B cell (primary cell): ENCODE data around the gene ISLR2. TPM values are rescaled to one million over a fixed set of nuclear protein-coding genes. Genes with fewer than 3 reads are reported as not detected.

ENCODE experiments used
- ATAC-seq: fragments of 200-7000 bp; cut with Tn5 transposase; one replicate; pipeline ENCODE4 v1.10.0; 2021; ENCODE audit warnings: low read depth, mild to moderate bottlenecking, moderate number of reproducible peaks, moderate library complexity
- CTCF ChIA-PET: fragments of 350-600 bp; sonication (Branson Sonifier 250); formaldehyde crosslinking; loops from one replicate; lab custom pipeline; 2021; ENCODE audit warnings: antibody characterized with exemption, inconsistent platforms; lab: Charles Lee
- POLR2A ChIA-PET: fragments of 350-600 bp; sonication (Branson Sonifier 250); formaldehyde crosslinking; loops from one replicate; lab custom pipeline; 2021; ENCODE audit warnings: antibody characterized with exemption; lab: Charles Lee
- DNase-seq: peaks from one replicate; pipeline ENCODE4 v3.0.0; 2013
- H2AFZ ChIP-seq: 2 replicates; pipeline ENCODE4 v1.6.1; 2012; ENCODE audit warnings: mild to moderate bottlenecking, low read depth, low read length; ENCODE audit not compliant: insufficient read depth, poor library complexity, severe bottlenecking
- H3K27ac ChIP-seq, 2 donors: 1 replicate in 1 of 2; 2 replicates in 1 of 2; pipeline ENCODE4 v1.5.1; 2012 to 2013; ENCODE audit warnings: low read length in 2 of 2, mild to moderate bottlenecking in 2 of 2, moderate library complexity in 1 of 2
- H3K27me3 ChIP-seq, 4 experiments: fragments of 200-600 bp in 1 of 4; sonication (generic) in 1 of 4; replicated peaks in 1 of 4; 1 replicate in 2 of 4; 2 replicates in 2 of 4; pipeline versions ENCODE4 v1.6.1 to v1.7.0; 2013 to 2016; ENCODE audit warnings: low read length in 3 of 4, mild to moderate bottlenecking in 2 of 4, mixed read lengths in 1 of 4, moderate library complexity in 1 of 4; ENCODE audit not compliant: insufficient read depth in 4 of 4, control insufficient read depth in 3 of 4; ENCODE audit errors: control extremely low read depth in 1 of 4
- H3K36me3 ChIP-seq, 2 experiments: replicated peaks in 1 of 2; 1 replicate in 1 of 2; 2 replicates in 1 of 2; pipeline versions ENCODE4 v1.6.1 to v1.7.1; 2013; ENCODE audit warnings: low read length in 1 of 2; ENCODE audit not compliant: insufficient read depth in 2 of 2, control insufficient read depth in 1 of 2; ENCODE audit errors: control extremely low read depth in 1 of 2, extremely low read depth in 1 of 2
- H3K4me1 ChIP-seq, 2 donors: fragments of 200-600 bp in 1 of 2; sonication (generic) in 1 of 2; 1 replicate in 1 of 2; 2 replicates in 1 of 2; pipeline versions ENCODE4 v1.5.1 to v1.6.1; 2013 to 2017; ENCODE audit warnings: low read length in 2 of 2; ENCODE audit not compliant: control insufficient read depth in 2 of 2, insufficient read depth in 2 of 2
- H3K4me2 ChIP-seq: replicated peaks from 2 replicates; pipeline ENCODE3; 2012; ENCODE audit warnings: mild to moderate bottlenecking, low read depth, low read length; ENCODE audit not compliant: poor library complexity, severe bottlenecking
- H3K4me3 ChIP-seq, 5 experiments: fragments of 200-600 bp in 1 of 5; sonication (generic) in 1 of 5; 1 replicate in 3 of 5; 2 replicates in 2 of 5; pipeline versions ENCODE4 v1.5.1 to v1.7.0; 2011 to 2016; ENCODE audit warnings: low read length in 4 of 5, mild to moderate bottlenecking in 4 of 5, low read depth in 2 of 5, control low read depth in 1 of 5, moderate library complexity in 1 of 5; ENCODE audit not compliant: insufficient read depth in 1 of 5; ENCODE audit errors: control extremely low read depth in 1 of 5, extremely low read depth in 1 of 5
- H3K79me2 ChIP-seq: fragments of 200-600 bp; sonication (generic); one replicate; pipeline ENCODE4 v1.6.0; 2016; ENCODE audit warnings: low read length; ENCODE audit not compliant: control insufficient read depth, insufficient read depth
- H3K9ac ChIP-seq: fragments of 200-600 bp; sonication (generic); 2 replicates; pipeline ENCODE4 v1.6.1; 2017; ENCODE audit warnings: mild to moderate bottlenecking, low read length, moderate library complexity
- H3K9me3 ChIP-seq, 3 donors: one replicate each; pipeline versions ENCODE4 v1.6.1 to v1.7.1; 2013; ENCODE audit warnings: low read length in 2 of 3; ENCODE audit not compliant: control insufficient read depth in 2 of 3, insufficient read depth in 1 of 3; ENCODE audit errors: control extremely low read depth in 1 of 3
- H4K20me1 ChIP-seq: 2 replicates; pipeline ENCODE4 v1.6.0; 2012; ENCODE audit warnings: mild to moderate bottlenecking, low read length; ENCODE audit not compliant: insufficient read depth, control insufficient read depth, poor library complexity, severe bottlenecking
- H3K27ac Mint-ChIP-seq: one replicate; pipeline ENCODE4 v1.8.0; 2021; ENCODE audit warnings: mixed read lengths
- H3K27me3 Mint-ChIP-seq: one replicate; pipeline ENCODE4 v1.8.0; 2021; ENCODE audit warnings: mixed read lengths
- H3K4me1 Mint-ChIP-seq: one replicate; pipeline ENCODE4 v1.8.0; 2021; ENCODE audit warnings: mixed read lengths
- H3K4me3 Mint-ChIP-seq: one replicate; pipeline ENCODE4 v1.8.0; 2021; ENCODE audit warnings: mixed read lengths
- H3K9me3 Mint-ChIP-seq: one replicate; pipeline ENCODE4 v1.8.0; 2022; ENCODE audit warnings: mixed read lengths; ENCODE audit not compliant: insufficient read depth
- EZH2 ChIP-seq: IDR thresholded peaks from 2 replicates; pipeline ENCODE4 v1.6.1; 2012; ENCODE audit warnings: borderline replicate concordance, low read depth, mild to moderate bottlenecking, moderate library complexity, low read length; ENCODE audit not compliant: insufficient read depth, poor library complexity, severe bottlenecking
- WGBS: methylation state at CpG from one replicate; pipeline ENCODE4 v1.1.5; 2013; ENCODE audit warnings: missing lambda C conversion rate; ENCODE audit not compliant: insufficient coverage; 5-methylcytosine and 5-hydroxymethylcytosine counted together
- intact Hi-C: fragments of 100-400 bp; cut with micrococcal nuclease; formaldehyde crosslinking; loops from one replicate; pipeline ENCODE4 v1.10.0; 2022
- polyA plus RNA-seq: library from polyadenylated mRNA; depleted of rRNA; stranded (reverse); fragments of >200 nt; gene quantifications from 2 replicates; pipeline ENCODE4 v1.2.3, GENCODE V29; 2012
- total RNA-seq, 2 donors: library from RNA; stranded (reverse); fragments of 120-200 nt in 1 of 2; gene quantifications; 1 replicate in 1 of 2; 2 replicates in 1 of 2; pipeline versions ENCODE4 v1.2.3 to v1.2.4, GENCODE V29; 2013 to 2022
- TF ChIP-seq, protein P1 (sequence below): fragments of 200-600 bp; IDR thresholded peaks from one replicate; pipeline ENCODE4 v1.8.0; 2022; ENCODE audit warnings: antibody characterized with exemption, mild to moderate bottlenecking

Gene ISLR2
- total and polyA plus RNA-seq, 2 donors (not counting 1 experiment from before 2014, with no cell fraction given): not detected

GRCh38 chr15:74174219-74174957 lies 44.0 kb downstream of the ISLR2 start:
- ChIA-PET CTCF (interaction anchor here (0.9 kb wide), 1 partner anchor 497 kb away, joined by 3 read pairs; no protein-coding TSS in a partner anchor), POLR2A (no interaction called here)

DNA sequence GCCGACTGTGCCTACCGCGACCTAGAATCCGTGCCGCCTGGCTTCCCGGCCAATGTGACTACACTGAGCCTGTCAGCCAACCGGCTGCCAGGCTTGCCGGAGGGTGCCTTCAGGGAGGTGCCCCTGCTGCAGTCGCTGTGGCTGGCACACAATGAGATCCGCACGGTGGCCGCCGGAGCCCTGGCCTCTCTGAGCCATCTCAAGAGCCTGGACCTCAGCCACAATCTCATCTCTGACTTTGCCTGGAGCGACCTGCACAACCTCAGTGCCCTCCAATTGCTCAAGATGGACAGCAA lies 44.5 kb downstream of the ISLR2 start:
- no peaks in the 10 kb centered on the region for H3K4me1 ChIP-seq
- Mint-ChIP-seq H3K4me3 (no peak overlapping the region), H3K9me3 (no peaks in the 10 kb centered on the region), H3K4me1 (no peaks in the 10 kb centered on the region), H3K27ac (no peak overlapping the region), H3K27me3 (peaks cover 27% of the 10 kb centered on the region)
- no peak overlapping the region for H3K9ac ChIP-seq
- peaks cover 0 to 3% (median 0%) of the 10 kb centered on the region in 3 donors for H3K9me3 ChIP-seq
- H3K27me3 ChIP-seq: no peaks in the 10 kb centered on the region
- H3K79me2 ChIP-seq: no peaks in the 10 kb centered on the region
- no peak overlapping the region for H3K27ac ChIP-seq
- H4K20me1 ChIP-seq: no peaks in the 10 kb centered on the region
- no peak for DNase-seq
- 97% methylated on average over 14 of the region's 14 CpGs for WGBS
- TF ChIP-seq EZH2: no peak
- TF ChIP-seq, protein P1, sequence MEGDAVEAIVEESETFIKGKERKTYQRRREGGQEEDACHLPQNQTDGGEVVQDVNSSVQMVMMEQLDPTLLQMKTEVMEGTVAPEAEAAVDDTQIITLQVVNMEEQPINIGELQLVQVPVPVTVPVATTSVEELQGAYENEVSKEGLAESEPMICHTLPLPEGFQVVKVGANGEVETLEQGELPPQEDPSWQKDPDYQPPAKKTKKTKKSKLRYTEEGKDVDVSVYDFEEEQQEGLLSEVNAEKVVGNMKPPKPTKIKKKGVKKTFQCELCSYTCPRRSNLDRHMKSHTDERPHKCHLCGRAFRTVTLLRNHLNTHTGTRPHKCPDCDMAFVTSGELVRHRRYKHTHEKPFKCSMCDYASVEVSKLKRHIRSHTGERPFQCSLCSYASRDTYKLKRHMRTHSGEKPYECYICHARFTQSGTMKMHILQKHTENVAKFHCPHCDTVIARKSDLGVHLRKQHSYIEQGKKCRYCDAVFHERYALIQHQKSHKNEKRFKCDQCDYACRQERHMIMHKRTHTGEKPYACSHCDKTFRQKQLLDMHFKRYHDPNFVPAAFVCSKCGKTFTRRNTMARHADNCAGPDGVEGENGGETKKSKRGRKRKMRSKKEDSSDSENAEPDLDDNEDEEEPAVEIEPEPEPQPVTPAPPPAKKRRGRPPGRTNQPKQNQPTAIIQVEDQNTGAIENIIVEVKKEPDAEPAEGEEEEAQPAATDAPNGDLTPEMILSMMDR: no peak
- H3K4me2 ChIP-seq: no peak overlapping the region
- no peak for ATAC-seq
- no peak overlapping the region for H2AFZ ChIP-seq
- ChIA-PET POLR2A (no interaction called here), CTCF (interaction anchor here (0.9 kb wide), 1 partner anchor 497 kb away, joined by 3 read pairs; no protein-coding TSS in a partner anchor)
- intact Hi-C loops: no loop called here
- H3K36me3 ChIP-seq: no peaks in the 10 kb centered on the region
- no peak overlapping the region for H3K4me3 ChIP-seq

More at GRCh38 chr15:74174219-74174957, 44.0 kb downstream of the ISLR2 start:
- TF ChIP-seq EZH2: no peak
- TF ChIP-seq, protein P1: no peak
- no peaks in the 10 kb centered on the region for H3K4me1 ChIP-seq
- no peak overlapping the region for H3K9ac ChIP-seq
- intact Hi-C loops: no loop called here
- Mint-ChIP-seq H3K27ac (no peak overlapping the region), H3K4me3 (no peak overlapping the region), H3K4me1 (no peaks in the 10 kb centered on the region), H3K9me3 (no peaks in the 10 kb centered on the region), H3K27me3 (peaks cover 25% of the 10 kb centered on the region)
- no peak overlapping the region for H3K27ac ChIP-seq
- no peaks in the 10 kb centered on the region for H3K79me2 ChIP-seq
- no peak overlapping the region for H2AFZ ChIP-seq
- no peaks in the 10 kb centered on the region for H3K27me3 ChIP-seq
- 95% methylated on average over 19 of the region's 20 CpGs for WGBS
- DNase-seq (no peak), ATAC-seq (no peak)
- no peak overlapping the region for H3K4me2 ChIP-seq
- no peak overlapping the region for H3K4me3 ChIP-seq
- no peaks in the 10 kb centered on the region for H3K36me3 ChIP-seq
- no peaks in the 10 kb centered on the region for H4K20me1 ChIP-seq
- H3K9me3 ChIP-seq: peaks cover 0 to 3% (median 0%) of the 10 kb centered on the region in 3 donors
